Vagina (tissue), 2 donors: ENCODE data around the gene PRKCE. TPM values are rescaled to one million over a fixed set of nuclear protein-coding genes. Genes with fewer than 3 reads are reported as not detected.
A peak's percentile ranks its signal among the peaks of the same experiment; 100 is the strongest.

Experiments
- DNase-seq, 2 donors: peaks; one replicate each; pipeline ENCODE4 v3.0.0-alpha.2; 2017; ENCODE audit errors: extremely low spot score in 2 of 2
- H3K27ac ChIP-seq: fragments of 200-600 bp; sonication (generic); one replicate; pipeline ENCODE4 v1.5.1; 2019
- H3K27me3 ChIP-seq: fragments of 200-600 bp; sonication (generic); one replicate; pipeline ENCODE4 v1.5.1; 2019
- H3K36me3 ChIP-seq, 2 donors: fragments of 200-600 bp; sonication (generic); one replicate each; pipeline ENCODE4 v1.5.1; 2017 to 2019
- H3K4me1 ChIP-seq: fragments of 200-600 bp; sonication (generic); one replicate; pipeline ENCODE4 v1.5.1; 2019
- H3K4me3 ChIP-seq, 2 donors: fragments of 200-600 bp; sonication (generic); 1 replicate in 1 of 2; 2 replicates in 1 of 2; pipeline ENCODE4 v1.5.1; 2016 to 2019
- H3K9me3 ChIP-seq: fragments of 200-600 bp; sonication (generic); one replicate; pipeline ENCODE4 v1.5.1; 2019
- CTCF ChIP-seq, 3 experiments: fragments of 450-650 bp in 2 of 3; fragments of 200-600 bp in 1 of 3; sonication (generic) in 1 of 3; IDR thresholded peaks; one replicate each; pipeline ENCODE4 v1.5.1; 2017 to 2019; ENCODE audit warnings: antibody characterized with exemption in 3 of 3, mild to moderate bottlenecking in 2 of 3, moderate library complexity in 2 of 3
- POLR2A ChIP-seq, 2 donors: fragments of 450-650 bp; IDR thresholded peaks; one replicate each; pipeline ENCODE4 v1.6.1; 2017; ENCODE audit warnings: antibody characterized with exemption in 2 of 2, mild to moderate bottlenecking in 2 of 2, moderate library complexity in 2 of 2
- POLR2AphosphoS5 ChIP-seq, 2 donors: sonication (generic); formaldehyde crosslinking; IDR thresholded peaks; one replicate each; pipeline ENCODE4 v1.9.0; 2017; ENCODE audit warnings: antibody characterized with exemption in 2 of 2, mild to moderate bottlenecking in 2 of 2, low read depth in 1 of 2; ENCODE audit not compliant: insufficient read depth in 1 of 2
- intact Hi-C: fragments of 100-400 bp; cut with DNase I; formaldehyde crosslinking; loops from one replicate; pipeline ENCODE4 v1.15.1; 2023
- total RNA-seq: library from RNA; depleted of rRNA; stranded (reverse); fragments of >200 nt; gene quantifications from one replicate; pipeline ENCODE4 v1.2.3, GENCODE V29; 2016

PRKCE gene
- total RNA-seq, 1 donor from 2014 or later = 11.8 TPM

GRCh38 chr2:45670646-45671045, 19.2 kb downstream of the PRKCE start:
- Histone ChIP-seq H3K27me3 (no peaks in the 10 kb centered on the region), H3K4me1 (peaks cover 37% of the 10 kb centered on the region), H3K27ac (peak overlapping the region; percentile 18), H3K36me3 (no peaks in the 10 kb centered on the region), H3K4me3 (no peak overlapping the region), H3K9me3 (no peaks in the 10 kb centered on the region)
- no peak for DNase-seq
- TF ChIP-seq POLR2AphosphoS5 (IDR thresholded peaks at IDR 0.05; ENCODE audit: insufficient read depth in 1 of 2, low read depth in 1 of 2) (no peak), POLR2A (IDR thresholded peaks at IDR 0.05) (no peak), CTCF (IDR thresholded peaks at IDR 0.05) (no peak)
- intact Hi-C loops = no loop called here

- Histone ChIP-seq H3K9me3 (no peaks in the 10 kb centered on the region), H3K4me3 (no peak overlapping the region), H3K36me3 (no peaks in the 10 kb centered on the region), H3K27ac (no peak overlapping the region), H3K4me1 (peaks cover 43% of the 10 kb centered on the region), H3K27me3 (no peaks in the 10 kb centered on the region)
- TF ChIP-seq POLR2AphosphoS5 (IDR thresholded peaks at IDR 0.05; ENCODE audit: insufficient read depth in 1 of 2, low read depth in 1 of 2) = no peak
- no peak for TF ChIP-seq POLR2A (IDR thresholded peaks at IDR 0.05)
- no peak for TF ChIP-seq CTCF (IDR thresholded peaks at IDR 0.05)
- intact Hi-C loops = no loop called here
- DNase-seq = no peak
Measured at GRCh38 chr2:45672138-45672537, 20.7 kb downstream of the PRKCE start.

- Histone ChIP-seq H3K4me3 (no peak overlapping the region), H3K36me3 (no peaks in the 10 kb centered on the region), H3K27me3 (no peaks in the 10 kb centered on the region), H3K27ac (peak overlapping the region; percentile 31), H3K4me1 (peaks cover 40% of the 10 kb centered on the region), H3K9me3 (no peaks in the 10 kb centered on the region)
- intact Hi-C loops = no loop called here
- no peak for DNase-seq
- TF ChIP-seq POLR2A (IDR thresholded peaks at IDR 0.05) (no peak), POLR2AphosphoS5 (IDR thresholded peaks at IDR 0.05; ENCODE audit: insufficient read depth in 1 of 2, low read depth in 1 of 2) (no peak), CTCF (IDR thresholded peaks at IDR 0.05) (no peak)
Measured at GRCh38 chr2:45674035-45674816, 22.8 kb downstream of the PRKCE start.

GRCh38 chr2:45675263-45675812, 23.9 kb downstream of the PRKCE start:
- peak in 1 of 2 donors; percentile 74 for TF ChIP-seq POLR2AphosphoS5 (IDR thresholded peaks at IDR 0.05; ENCODE audit: insufficient read depth in 1 of 2, low read depth in 1 of 2)
- no peak for TF ChIP-seq CTCF (IDR thresholded peaks at IDR 0.05)
- Histone ChIP-seq H3K4me1 (peaks cover 32% of the 10 kb centered on the region), H3K9me3 (no peaks in the 10 kb centered on the region), H3K27me3 (no peaks in the 10 kb centered on the region), H3K4me3 (no peak overlapping the region), H3K36me3 (no peaks in the 10 kb centered on the region), H3K27ac (peak overlapping the region; percentile 31)
- no peak for DNase-seq
- intact Hi-C loops = no loop called here

- Histone ChIP-seq H3K36me3 (no peaks in the 10 kb centered on the region), H3K27ac (no peak overlapping the region), H3K27me3 (no peaks in the 10 kb centered on the region), H3K4me3 (no peak overlapping the region), H3K4me1 (peaks cover 25% of the 10 kb centered on the region), H3K9me3 (no peaks in the 10 kb centered on the region)
- intact Hi-C loops = no loop called here
- TF ChIP-seq CTCF (IDR thresholded peaks at IDR 0.05) = no peak
- no peak for TF ChIP-seq POLR2A (IDR thresholded peaks at IDR 0.05)
- no peak for TF ChIP-seq POLR2AphosphoS5 (IDR thresholded peaks at IDR 0.05; ENCODE audit: insufficient read depth in 1 of 2, low read depth in 1 of 2)
- DNase-seq = no peak
Measured at GRCh38 chr2:45676088-45676487, 24.6 kb downstream of the PRKCE start.
